NCI-H1417 treated with DMSO at 0.1 percent for 48 hours (cell line): ENCODE measurements around the gene CLDN24.

Experiments used
- DNase-seq: peaks from one replicate; lab custom pipeline; 2025; lab: John Stamatoyannopoulos, UW

The CLDN24 gene

DNA sequence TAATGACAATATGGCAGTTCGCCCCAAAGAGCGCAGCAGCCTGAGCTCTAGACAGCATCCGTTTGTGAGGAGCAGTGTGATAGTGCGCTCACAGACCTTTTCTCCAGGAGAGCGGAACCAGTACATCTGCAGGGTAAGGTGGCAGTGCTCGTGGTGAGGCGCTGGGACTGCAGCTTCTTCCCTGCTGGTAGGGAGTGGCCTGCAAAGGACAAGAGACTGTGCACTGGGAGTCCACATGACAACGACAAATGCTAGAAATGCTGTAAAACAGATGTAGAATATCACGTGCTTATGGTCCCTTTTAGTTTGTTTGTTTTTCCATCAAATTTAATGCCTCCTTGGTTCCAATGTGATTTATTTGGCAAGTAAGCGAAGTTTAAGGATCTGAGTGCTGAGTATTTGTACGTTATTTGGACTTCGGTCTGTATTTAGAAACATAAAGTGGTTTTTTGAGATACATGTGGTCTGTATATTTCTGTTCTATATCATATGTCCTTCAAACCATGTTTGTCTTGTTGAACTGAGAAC lies 37.9 kb downstream of the CLDN24 start:
- no peak for DNase-seq

DNA sequence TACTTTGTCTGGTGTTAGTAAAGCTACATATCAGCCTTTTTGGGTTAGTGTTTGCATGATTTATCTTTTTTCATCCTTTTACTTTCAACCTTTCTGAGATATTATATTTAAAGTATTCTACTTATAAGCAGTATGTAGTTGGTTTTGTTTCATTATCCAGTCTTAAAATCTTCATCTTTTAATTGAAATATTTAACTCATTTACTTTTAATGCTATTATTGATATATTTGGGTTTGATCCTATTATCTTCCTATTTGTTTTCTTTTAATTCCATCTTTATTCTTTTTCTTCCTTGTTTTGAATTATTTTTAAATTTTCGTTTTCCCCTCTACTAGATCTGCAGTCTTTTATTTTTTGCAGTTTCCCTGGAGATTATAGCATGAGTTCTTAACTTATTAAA lies 46.1 kb downstream of the CLDN24 start:
- no peak for DNase-seq

DNA sequence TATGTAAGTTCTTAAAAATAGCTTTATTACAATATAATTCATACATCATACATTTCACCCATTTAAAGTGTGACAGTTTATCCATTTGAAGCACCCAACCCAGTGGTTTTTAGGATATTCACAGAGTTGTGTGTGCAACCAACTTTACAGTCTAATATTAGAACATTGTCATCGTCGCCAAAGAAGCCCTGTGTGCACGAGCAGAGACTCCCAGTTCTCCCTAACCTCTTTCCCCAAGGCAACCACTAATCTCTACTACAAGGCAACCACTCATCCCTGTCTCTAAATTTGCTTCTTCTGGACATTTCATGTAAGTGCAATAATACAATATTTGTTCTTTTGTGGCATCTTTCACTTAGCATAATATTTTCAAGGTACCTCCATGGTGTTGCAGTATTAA lies 49.8 kb downstream of the CLDN24 start:
- DNase-seq: no peak
